HCT116 (cell line): ENCODE results near the gene IMPG2. TPM values are rescaled to one million over a fixed set of nuclear protein-coding genes. Genes with fewer than 3 reads are reported as not detected.

Experiments used
- ATAC-seq: fragments of 200-7000 bp; cut with Tn5 transposase; 2 replicates; pipeline ENCODE4 v1.9.1; 2020; ENCODE audit warnings: mild to moderate bottlenecking, moderate library complexity
- BruUV-seq: library from RNA; stranded (reverse); fragments of 400-500 nt; replicated peaks from 2 replicates; lab custom pipeline; 2021; lab: Mats Ljungman, UMichigan
- CTCF ChIA-PET: fragments of 300-600 bp; sonication (Branson Sonifier 250); formaldehyde crosslinking; loops from one replicate; lab custom pipeline; 2021; ENCODE audit warnings: antibody characterized with exemption; lab: Charles Lee
- POLR2A ChIA-PET: fragments of 300-600, 350-600 bp; sonication (Branson Sonifier 250); formaldehyde crosslinking; loops from one replicate; lab custom pipeline; 2021; ENCODE audit warnings: antibody characterized with exemption; lab: Charles Lee
- RAD21 ChIA-PET, 2 experiments: fragments of 300-600 bp; sonication (Branson Sonifier 250); formaldehyde crosslinking; loops; one replicate each; lab custom pipeline; 2023; ENCODE audit warnings: low total read pairs in 2 of 2; ENCODE audit not compliant: uncharacterized antibody in 2 of 2, unreplicated experiment in 2 of 2, low non-redundant PET in 1 of 2; lab: Charles Lee
- DNase-seq: peaks from one replicate; pipeline ENCODE4 v3.0.0-alpha.2; 2010; ENCODE audit warnings: low read depth, low spot score
- H2AFZ ChIP-seq: fragments of 200-600 bp; shearing (Covaris generic), sonication (generic); 2 replicates; pipeline ENCODE4 v1.6.1; 2017; ENCODE audit warnings: low read depth, mixed run types, mixed read lengths, antibody characterized with exemption, low read length; ENCODE audit not compliant: poor library complexity, severe bottlenecking
- H3K27ac ChIP-seq: 2 replicates; pipeline ENCODE4 v1.5.1; 2012; ENCODE audit warnings: low read depth, low read length
- H3K27me3 ChIP-seq: fragments of 200-600 bp; sonication (generic); 2 replicates; pipeline ENCODE4 v1.6.1; 2016; ENCODE audit warnings: mixed run types, low read length, mixed read lengths; ENCODE audit not compliant: insufficient read depth
- H3K36me3 ChIP-seq, 2 experiments: fragments of 200-500 bp in 1 of 2; fragments of 200-600 bp in 1 of 2; sonication (Bioruptor generic) in 1 of 2; sonication (generic) in 1 of 2; 2 replicates each; pipeline versions ENCODE4 v1.5.1 to v1.6.1; 2014 to 2016; ENCODE audit warnings: low read length in 2 of 2, inconsistent platforms in 1 of 2, mixed read lengths in 1 of 2, mixed run types in 1 of 2; ENCODE audit not compliant: insufficient read depth in 2 of 2, control insufficient read depth in 1 of 2
- H3K4me1 ChIP-seq, 2 experiments: fragments of 200-600 bp in 1 of 2; sonication (generic) in 1 of 2; 2 replicates each; pipeline versions ENCODE4 v1.5.1 to v1.6.1; 2012 to 2017; ENCODE audit warnings: low read length in 2 of 2, inconsistent platforms in 1 of 2, mild to moderate bottlenecking in 1 of 2, mixed read lengths in 1 of 2, mixed run types in 1 of 2, moderate library complexity in 1 of 2; ENCODE audit not compliant: insufficient read depth in 2 of 2, control insufficient read depth in 1 of 2
- H3K4me2 ChIP-seq: fragments of 200-600 bp; sonication (generic); 2 replicates; pipeline ENCODE4 v1.6.1; 2017; ENCODE audit warnings: mixed run types, low read length, mixed read lengths
- H3K4me3 ChIP-seq, 2 experiments: fragments of 200-600 bp in 1 of 2; sonication (generic) in 1 of 2; replicated peaks in 1 of 2; 2 replicates each; pipeline ENCODE4 v1.5.1; 2011 to 2016; ENCODE audit warnings: low read length in 2 of 2, control low read depth in 1 of 2, low read depth in 1 of 2, mild to moderate bottlenecking in 1 of 2, mixed read lengths in 1 of 2, mixed run types in 1 of 2
- H3K79me2 ChIP-seq: fragments of 200-600 bp; sonication (generic); 2 replicates; pipeline ENCODE4 v1.6.1; 2017; ENCODE audit warnings: mild to moderate bottlenecking, mixed run types, low read length, moderate library complexity, mixed read lengths; ENCODE audit not compliant: insufficient read depth
- H3K9ac ChIP-seq: fragments of 200-600 bp; sonication (generic); 2 replicates; pipeline ENCODE4 v1.6.1; 2016; ENCODE audit warnings: low read length, mixed read lengths
- H3K9me2 ChIP-seq: fragments of 200-600 bp; sonication (generic), shearing (Covaris generic); 2 replicates; pipeline ENCODE4 v1.6.1; 2017; ENCODE audit warnings: mixed run types, mild to moderate bottlenecking, moderate library complexity; ENCODE audit not compliant: insufficient read depth
- H3K9me3 ChIP-seq, 2 experiments: fragments of 200-500 bp in 1 of 2; fragments of 200-600 bp in 1 of 2; sonication (Bioruptor generic) in 1 of 2; sonication (generic) in 1 of 2; 2 replicates each; pipeline ENCODE4 v1.6.1; 2014 to 2017; ENCODE audit warnings: low read length in 2 of 2, mixed read lengths in 2 of 2, inconsistent platforms in 1 of 2, low read depth in 1 of 2, mild to moderate bottlenecking in 1 of 2, mixed run types in 1 of 2, moderate library complexity in 1 of 2; ENCODE audit not compliant: control insufficient read depth in 1 of 2, insufficient read depth in 1 of 2
- H4K20me1 ChIP-seq: fragments of 200-600 bp; sonication (generic), shearing (Covaris generic); 2 replicates; pipeline ENCODE4 v1.6.1; 2017; ENCODE audit warnings: mixed run types, mild to moderate bottlenecking, moderate library complexity; ENCODE audit not compliant: insufficient read depth
- ATF3 ChIP-seq: IDR thresholded peaks from 2 replicates; pipeline ENCODE4 v1.6.1; 2012
- CBX3 ChIP-seq: IDR thresholded peaks from 2 replicates; pipeline ENCODE4 v1.6.1; 2012; ENCODE audit warnings: low read depth
- CEBPB ChIP-seq: IDR thresholded peaks from 2 replicates; pipeline ENCODE4 v1.6.1; 2012; ENCODE audit warnings: low read depth
- ELF1 ChIP-seq: IDR thresholded peaks from 2 replicates; pipeline ENCODE4 v1.6.1; 2012; ENCODE audit warnings: low read depth, borderline replicate concordance
- EZH2 ChIP-seq: fragments of 200-600 bp; sonication (generic); IDR thresholded peaks from 2 replicates; pipeline ENCODE4 v1.6.1; 2017; ENCODE audit warnings: antibody characterized with exemption, mixed run types
- EZH2phosphoT487 ChIP-seq: fragments of 200-600 bp; IDR thresholded peaks from 2 replicates; pipeline ENCODE4 v1.6.1; 2018; ENCODE audit warnings: antibody characterized with exemption, borderline replicate concordance
- MAX ChIP-seq: IDR thresholded peaks from 2 replicates; pipeline ENCODE4 v1.6.1; 2012
- POLR2A ChIP-seq: IDR thresholded peaks from 2 replicates; pipeline ENCODE4 v1.7.0; 2011; ENCODE audit warnings: borderline replicate concordance; ENCODE audit not compliant: insufficient read depth, insufficient read length; ENCODE audit errors: extremely low read depth
- REST ChIP-seq: IDR thresholded peaks from 2 replicates; pipeline ENCODE4 v1.6.1; 2012; ENCODE audit warnings: low read depth
- SIN3A ChIP-seq: IDR thresholded peaks from 2 replicates; pipeline ENCODE4 v1.6.1; 2012; ENCODE audit warnings: low read depth
- SRF ChIP-seq: IDR thresholded peaks from 2 replicates; pipeline ENCODE4 v1.6.1; 2012; ENCODE audit warnings: low read depth
- ZBTB33 ChIP-seq: IDR thresholded peaks from 2 replicates; pipeline ENCODE4 v1.6.1; 2011; ENCODE audit warnings: mild to moderate bottlenecking, low read length, moderate library complexity; ENCODE audit not compliant: insufficient replicate concordance; ENCODE audit errors: extremely low read depth
- ZNF274 ChIP-seq: fragments of 200-500 bp; sonication (Bioruptor generic); IDR thresholded peaks from 2 replicates; pipeline ENCODE4 v1.6.1; 2014; ENCODE audit warnings: mild to moderate bottlenecking, low read depth, low read length, inconsistent platforms
- intact Hi-C: fragments of 100-400 bp; cut with micrococcal nuclease; formaldehyde crosslinking; loops from 2 replicates; pipeline ENCODE4 v1.10.0; 2022
- total RNA-seq: library from RNA; stranded (reverse); gene quantifications from one replicate; pipeline ENCODE4 v1.2.1, GENCODE V29; 2021; ENCODE audit not compliant: unreplicated experiment

The IMPG2 gene
- total RNA-seq, 1 experiment from 2014 or later = 0.20 TPM

GRCh38 chr3:101351829-101352228 is 31.5 kb upstream of the IMPG2 start:
- Histone ChIP-seq H3K36me3 (no peaks in the 10 kb centered on the region), H3K27me3 (no peaks in the 10 kb centered on the region), H3K4me3 (no peak overlapping the region), H3K27ac (no peak overlapping the region), H3K9ac (no peak overlapping the region), H4K20me1 (no peaks in the 10 kb centered on the region), H3K9me2 (no peaks in the 10 kb centered on the region), H3K4me1 (no peaks in the 10 kb centered on the region), H3K4me2 (no peak overlapping the region), H2AFZ (no peak overlapping the region), H3K79me2 (no peaks in the 10 kb centered on the region), H3K9me3 (no peaks in the 10 kb centered on the region; a peak in 1 of 4 replicates)
- TF ChIP-seq ZBTB33 (no peak), EZH2phosphoT487 (no peak), EZH2 (no peak), REST (no peak), POLR2A (no peak), ATF3 (no peak), SIN3A (no peak), CBX3 (no peak), MAX (no peak), ELF1 (no peak), SRF (no peak), ZNF274 (no peak), CEBPB (no peak)
- intact Hi-C loops = no loop called here
- ChIA-PET POLR2A (no interaction called here), CTCF (no interaction called here), RAD21 (no interaction called here)
- DNase-seq (no peak), ATAC-seq (no peak)
- BruUV-seq = no TSS peak
